ENCODE results near the gene TMPRSS2. TPM values are rescaled to one million over a fixed set of nuclear protein-coding genes. Genes with fewer than 3 reads are reported as not detected.

The TMPRSS2 gene
- total RNA-seq, 1 donor from 2014 or later = not detected

GRCh38 chr21:41439248-41439647 lies 68.7 kb downstream of the TMPRSS2 start:
- H3K27me3 ChIP-seq (ENCODE audit: low read depth) = no peaks in the 10 kb centered on the region
- peaks cover 90% of the 10 kb centered on the region for H3K36me3 ChIP-seq
- no peak for TF ChIP-seq CTCF (IDR thresholded peaks at IDR 0.05; ENCODE audit: borderline replicate concordance)
- H3K27ac ChIP-seq (replicated peaks) = no peak overlapping the region
- intact Hi-C loops (cut with micrococcal nuclease) = no loop called here
- H3K4me3 ChIP-seq = no peak overlapping the region
- H3K4me1 ChIP-seq = no peaks in the 10 kb centered on the region
- no peak for DNase-seq
- peaks cover 13% of the 10 kb centered on the region for H3K9me3 ChIP-seq (replicated peaks)

GRCh38 chr21:41438425-41439113 lies 69.4 kb downstream of the TMPRSS2 start:
- Histone ChIP-seq H3K4me1 (no peaks in the 10 kb centered on the region), H3K4me3 (no peak overlapping the region), H3K36me3 (peaks cover 92% of the 10 kb centered on the region), H3K9me3 (replicated peaks) (peaks cover 19% of the 10 kb centered on the region), H3K27ac (replicated peaks) (no peak overlapping the region), H3K27me3 (ENCODE audit: low read depth) (no peaks in the 10 kb centered on the region)
- intact Hi-C loops (cut with micrococcal nuclease) = no loop called here
- DNase-seq = no peak
- no peak for TF ChIP-seq CTCF (IDR thresholded peaks at IDR 0.05; ENCODE audit: borderline replicate concordance)

DNA sequence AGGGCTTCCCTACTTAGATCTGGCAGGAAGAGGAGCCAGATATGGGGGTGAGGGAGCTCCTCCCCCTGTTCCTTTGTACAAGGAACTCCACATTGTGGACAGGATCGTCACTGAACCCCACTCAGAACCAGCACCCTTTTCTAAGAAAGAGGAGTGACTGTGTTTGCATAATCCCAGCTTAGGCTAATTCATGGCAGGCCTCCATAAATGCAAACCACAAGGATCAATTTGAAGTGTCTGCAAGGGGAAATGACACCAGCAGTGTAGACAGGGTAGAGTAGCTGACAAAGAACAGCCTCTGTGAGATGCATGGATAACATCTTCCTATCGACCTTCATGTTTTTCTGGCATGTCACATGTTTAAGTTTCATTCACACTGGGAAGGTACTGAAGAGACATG lies 70.2 kb downstream of the TMPRSS2 start:
- Histone ChIP-seq H3K36me3 (peaks cover 92% of the 10 kb centered on the region), H3K27me3 (ENCODE audit: low read depth) (no peaks in the 10 kb centered on the region), H3K4me1 (no peaks in the 10 kb centered on the region), H3K27ac (replicated peaks) (no peak overlapping the region), H3K4me3 (no peak overlapping the region), H3K9me3 (replicated peaks) (peaks cover 19% of the 10 kb centered on the region)
- DNase-seq = no peak
- intact Hi-C loops (cut with micrococcal nuclease) = no loop called here
- no peak for TF ChIP-seq CTCF (IDR thresholded peaks at IDR 0.05; ENCODE audit: borderline replicate concordance)

DNA sequence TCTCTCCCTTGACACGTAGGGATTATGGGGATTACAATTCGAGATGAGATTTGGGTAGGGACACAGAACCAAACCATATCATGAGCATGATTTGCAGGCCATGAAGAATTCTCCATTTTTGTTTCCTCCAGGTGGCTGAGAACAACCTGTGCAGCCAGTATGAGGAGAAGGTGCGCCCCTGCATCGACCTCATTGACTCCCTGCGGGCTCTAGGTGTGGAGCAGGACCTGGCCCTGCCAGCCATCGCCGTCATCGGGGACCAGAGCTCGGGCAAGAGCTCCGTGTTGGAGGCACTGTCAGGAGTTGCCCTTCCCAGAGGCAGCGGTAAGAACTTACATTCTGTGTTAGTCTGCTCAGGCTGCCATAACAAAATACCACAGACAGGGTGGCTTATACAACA lies 72.3 kb downstream of the TMPRSS2 start:
- intact Hi-C loops (cut with micrococcal nuclease) = no loop called here
- DNase-seq = no peak
- H3K36me3 ChIP-seq = peaks cover 96% of the 10 kb centered on the region
- peaks cover 19% of the 10 kb centered on the region for H3K9me3 ChIP-seq (replicated peaks)
- no peak overlapping the region for H3K4me3 ChIP-seq
- H3K4me1 ChIP-seq = no peaks in the 10 kb centered on the region
- TF ChIP-seq CTCF (IDR thresholded peaks at IDR 0.05; ENCODE audit: borderline replicate concordance) = no peak
- H3K27me3 ChIP-seq (ENCODE audit: low read depth) = no peaks in the 10 kb centered on the region
- H3K27ac ChIP-seq (replicated peaks) = no peak overlapping the region

DNA sequence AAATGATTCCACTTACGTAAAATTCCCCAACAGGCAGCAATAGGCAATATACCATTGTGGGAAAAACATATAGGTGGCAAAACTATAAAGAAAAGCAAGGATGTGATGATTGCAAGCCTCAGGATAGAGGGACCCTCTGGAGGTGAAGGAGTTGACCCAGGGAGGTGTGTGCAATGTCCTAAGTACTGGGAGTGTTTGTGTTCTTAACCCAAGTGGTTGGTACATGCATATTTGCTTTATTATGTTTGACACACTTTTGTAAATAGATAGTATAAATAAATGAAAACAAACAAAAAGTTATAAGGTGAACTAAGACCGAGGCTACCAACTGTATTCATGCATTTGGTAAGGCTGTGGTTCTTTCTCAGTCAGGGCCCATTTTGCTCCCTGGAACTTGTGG lies 74.4 kb downstream of the TMPRSS2 start:
- intact Hi-C loops (cut with micrococcal nuclease) = no loop called here

More for the DNA sequence above, 74.4 kb downstream of the TMPRSS2 start:
- DNase-seq = no peak
- Histone ChIP-seq H3K4me3 (no peak overlapping the region), H3K9me3 (replicated peaks) (peaks cover 19% of the 10 kb centered on the region), H3K27me3 (ENCODE audit: low read depth) (no peaks in the 10 kb centered on the region), H3K36me3 (peaks cover 87% of the 10 kb centered on the region), H3K27ac (replicated peaks) (no peak overlapping the region), H3K4me1 (peaks cover 2% of the 10 kb centered on the region)
- TF ChIP-seq CTCF (IDR thresholded peaks at IDR 0.05; ENCODE audit: borderline replicate concordance) = no peak

Data from left ventricle myocardium inferior (tissue), 1 donor.